ENCODE measurements around the gene SOX10.

Gene SOX10

DNA sequence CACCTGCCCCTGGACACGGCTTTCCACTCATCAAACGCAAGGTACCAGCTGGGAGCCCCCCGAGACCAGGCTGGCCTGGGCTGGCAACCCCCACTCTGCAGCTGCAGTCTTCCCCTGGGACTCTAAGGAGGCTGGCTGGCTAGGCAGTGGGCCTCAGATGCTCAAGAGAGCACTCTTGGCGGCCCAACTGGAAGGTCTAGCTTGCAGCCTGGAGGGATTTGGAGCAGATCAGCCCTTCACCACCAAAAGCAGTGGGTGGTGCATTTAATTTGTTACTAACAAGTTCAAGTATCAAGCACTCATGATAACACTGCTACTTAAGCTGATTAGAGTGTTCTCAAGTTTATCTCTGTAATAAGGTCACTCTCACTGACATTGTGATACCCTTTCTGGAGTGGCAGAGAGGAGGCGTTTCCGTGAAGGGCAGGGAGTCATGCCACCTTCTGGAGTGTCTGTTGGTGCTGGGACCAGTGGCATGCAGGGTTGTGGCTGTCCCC, 52.4 kb downstream of the SOX10 start:
- no peak for DNase-seq (ENCODE audit: low read depth in 2 of 2)

DNA sequence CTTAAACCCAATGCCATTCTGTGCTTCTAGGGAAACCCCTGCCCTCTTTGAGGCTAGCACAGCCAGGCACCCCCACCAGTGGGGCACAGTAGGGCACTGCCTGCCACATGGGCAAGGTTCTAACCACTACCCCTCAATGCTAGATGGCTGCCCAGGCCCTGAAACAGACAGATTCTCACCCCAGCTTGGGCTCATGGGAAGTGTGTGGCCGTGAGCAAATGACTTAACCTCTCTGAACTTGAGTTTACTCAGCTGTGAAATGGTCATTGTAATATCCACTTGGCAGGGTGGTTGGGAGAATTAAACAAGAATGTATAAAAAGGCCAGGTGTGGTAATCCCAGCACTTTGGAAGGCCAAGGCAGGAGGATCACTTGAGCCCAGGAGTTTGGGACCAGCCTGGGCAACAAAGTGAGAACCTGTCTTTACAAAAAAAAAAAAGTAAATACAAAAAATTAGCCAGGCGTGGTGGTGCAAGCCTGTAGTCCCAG, 53.4 kb downstream of the SOX10 start:
- no peak for DNase-seq (ENCODE audit: low read depth in 2 of 2)

DNA sequence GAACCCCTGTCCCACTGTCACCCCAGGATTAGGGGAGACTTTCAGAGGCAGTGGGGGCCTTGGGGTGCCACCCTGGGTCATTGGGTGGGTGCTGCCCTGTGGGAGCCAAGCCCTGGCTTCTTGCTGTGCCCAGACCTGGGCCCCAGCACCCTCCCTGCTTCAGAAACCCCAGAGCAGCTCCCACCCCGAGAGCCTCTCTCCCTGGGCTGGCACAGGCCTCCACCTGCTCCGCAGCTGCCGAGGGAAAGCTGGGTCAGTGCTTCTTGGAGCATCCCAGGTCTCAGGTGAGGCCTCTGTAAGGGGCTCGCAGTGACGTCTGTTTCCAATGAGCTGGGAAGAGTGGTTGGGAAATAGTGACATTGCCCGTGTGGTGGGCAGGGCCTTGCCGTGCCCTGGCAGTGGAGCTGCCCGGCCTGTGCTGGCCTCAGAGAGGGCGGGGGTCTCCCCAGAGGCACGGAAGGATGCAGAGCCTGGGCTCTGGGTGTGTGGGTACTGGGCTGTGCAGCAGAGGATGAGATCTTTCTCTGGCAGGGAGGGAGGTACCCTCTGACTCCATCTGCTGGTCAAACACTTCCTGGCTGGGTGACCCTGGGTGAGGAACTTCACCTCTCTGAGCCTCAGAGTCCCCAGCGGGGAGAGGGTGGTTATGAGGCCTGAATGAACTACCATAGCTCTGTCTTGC, 53.9 kb downstream of the SOX10 start:
- DNase-seq (ENCODE audit: low read depth in 2 of 2), result no peak

DNA sequence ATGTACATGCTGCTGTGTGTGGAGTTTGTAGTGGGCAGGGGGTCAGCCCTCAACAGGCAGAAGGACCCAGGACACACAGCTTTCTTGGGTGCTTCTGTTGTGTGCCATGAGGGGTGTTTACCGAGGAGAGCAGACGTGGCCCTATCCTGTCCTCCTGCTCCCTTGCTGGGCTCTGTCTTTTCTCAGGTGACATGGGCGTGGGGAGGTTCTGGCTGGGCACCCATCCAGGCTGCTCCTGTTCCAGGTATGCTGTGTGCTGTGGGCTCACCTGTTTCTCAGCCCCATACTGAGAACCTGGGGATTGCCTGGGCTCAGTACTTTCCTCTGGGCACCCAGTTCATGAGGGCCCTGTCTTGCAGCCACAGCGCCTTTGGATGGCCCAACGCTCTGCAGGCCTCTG, 55.0 kb downstream of the SOX10 start:
- DNase-seq (ENCODE audit: low read depth in 2 of 2), result no peak

DNA sequence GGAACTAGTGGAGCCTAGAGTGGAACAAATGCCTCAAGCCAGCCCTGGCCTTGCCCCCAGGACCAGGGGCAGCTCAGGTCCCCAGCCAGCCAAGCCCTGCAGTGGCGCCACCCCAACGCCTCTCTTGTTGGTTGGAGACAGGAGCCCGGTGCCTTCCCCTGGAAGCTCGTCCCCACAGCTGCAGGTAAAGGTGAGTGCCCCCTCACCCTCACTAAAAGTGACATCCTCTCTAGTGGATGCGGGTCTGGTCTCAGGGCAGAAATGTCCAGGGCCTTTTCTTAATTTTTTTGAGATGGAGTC, 56.8 kb downstream of the SOX10 start:
- no peak for DNase-seq (ENCODE audit: low read depth in 2 of 2)

DNA sequence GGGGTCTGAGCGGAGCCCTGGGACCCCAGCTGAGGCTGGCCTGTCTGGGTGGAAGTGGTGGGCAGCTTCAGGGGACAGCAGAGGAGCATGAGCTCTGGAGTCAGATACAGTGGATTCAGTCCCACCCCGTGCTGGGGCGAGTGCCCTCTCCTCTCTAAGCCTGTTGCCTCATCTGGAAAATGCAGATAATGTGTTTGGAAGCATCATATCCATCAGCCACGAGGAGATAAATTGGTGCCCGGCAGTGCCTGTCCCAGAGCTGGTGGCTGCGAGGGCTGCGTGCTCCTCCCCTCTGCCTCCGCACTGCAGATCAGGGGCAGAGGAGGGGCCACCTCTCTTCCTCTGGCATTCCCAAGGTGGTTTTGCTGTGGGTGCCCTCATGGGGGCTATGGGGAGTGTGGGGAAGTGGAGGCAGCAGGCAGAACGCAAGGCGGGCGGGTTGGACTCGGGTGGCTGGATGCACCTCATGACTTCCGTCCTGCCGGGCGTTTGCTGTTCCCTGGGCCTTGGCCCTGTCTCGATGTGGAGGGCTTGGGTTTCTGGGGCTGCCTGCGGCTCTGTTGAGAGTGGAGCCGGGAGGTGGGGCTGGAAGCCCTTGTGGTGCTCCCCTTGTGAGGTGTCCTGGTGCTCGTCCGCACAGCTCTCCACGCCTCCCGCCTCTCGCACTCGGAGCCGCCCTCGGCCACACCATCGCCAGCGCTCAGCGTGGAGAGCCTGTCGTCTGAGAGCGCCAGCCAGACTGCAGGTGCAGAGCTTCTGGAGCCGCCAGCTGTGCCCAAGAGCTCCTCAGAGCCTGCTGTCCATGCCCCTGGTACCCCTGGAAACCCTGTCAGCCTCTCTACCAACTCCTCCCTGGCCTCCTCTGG, 57.4 kb downstream of the SOX10 start:
- no peak for DNase-seq (ENCODE audit: low read depth in 2 of 2)

DNA sequence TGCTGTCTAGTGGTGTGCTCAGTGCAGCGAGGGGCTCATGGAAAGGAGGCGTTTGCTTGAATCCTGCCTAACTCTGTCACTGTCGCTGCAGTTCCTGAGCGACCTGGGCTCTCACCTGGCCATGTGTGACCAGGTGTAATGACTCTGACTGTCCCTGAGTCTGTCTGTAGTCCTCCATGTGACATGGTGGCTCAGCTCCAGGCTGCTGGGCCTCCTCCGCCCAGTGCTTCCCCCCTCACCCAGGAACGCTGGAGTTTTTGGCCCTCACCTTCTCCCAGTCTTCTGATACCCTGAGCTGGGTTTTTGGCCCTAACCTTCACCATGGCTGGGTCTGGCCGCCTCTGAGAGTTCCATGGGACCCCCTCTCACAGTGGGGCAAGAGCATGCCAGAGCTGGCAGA, 58.0 kb downstream of the SOX10 start:
- no peak for DNase-seq (ENCODE audit: low read depth in 2 of 2)

DNA sequence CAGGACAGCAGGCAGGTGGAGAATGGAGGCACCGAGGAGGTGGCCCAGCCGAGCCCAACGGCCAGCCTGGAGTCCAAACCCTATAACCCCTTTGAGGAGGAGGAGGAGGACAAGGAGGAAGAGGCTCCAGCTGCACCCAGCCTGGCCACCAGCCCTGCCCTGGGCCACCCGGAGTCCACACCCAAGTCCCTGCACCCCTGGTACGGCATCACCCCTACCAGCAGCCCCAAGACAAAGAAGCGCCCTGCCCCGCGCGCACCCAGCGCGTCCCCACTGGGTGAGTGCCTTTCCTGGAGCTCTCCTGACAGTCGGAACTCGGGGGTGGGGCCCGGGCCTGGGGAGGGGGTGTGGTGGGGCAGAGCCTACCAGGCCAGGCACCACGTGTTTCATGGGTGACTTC, 58.6 kb downstream of the SOX10 start:
- no peak for DNase-seq (ENCODE audit: low read depth in 2 of 2)

DNA sequence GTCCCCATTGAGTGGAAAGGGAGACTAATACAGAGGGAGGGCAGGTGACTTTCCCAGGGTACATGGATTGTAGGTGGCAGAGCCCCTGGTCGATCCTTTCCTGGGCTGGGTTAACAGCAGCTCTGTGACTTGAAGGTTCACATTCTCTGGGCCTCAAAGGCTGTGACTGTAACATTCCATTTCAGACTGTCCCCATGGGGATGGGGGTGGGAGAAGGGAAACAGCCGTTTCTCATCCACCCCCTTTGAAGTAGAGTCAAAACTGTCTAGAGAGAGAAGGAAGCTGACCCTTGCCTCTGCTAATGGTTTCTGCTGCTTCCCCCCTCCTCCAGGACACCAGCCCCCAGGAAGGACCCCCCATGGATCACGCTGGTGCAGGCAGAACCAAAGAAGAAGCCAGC, 59.0 kb downstream of the SOX10 start:
- DNase-seq (ENCODE audit: low read depth in 2 of 2), result no peak

DNA sequence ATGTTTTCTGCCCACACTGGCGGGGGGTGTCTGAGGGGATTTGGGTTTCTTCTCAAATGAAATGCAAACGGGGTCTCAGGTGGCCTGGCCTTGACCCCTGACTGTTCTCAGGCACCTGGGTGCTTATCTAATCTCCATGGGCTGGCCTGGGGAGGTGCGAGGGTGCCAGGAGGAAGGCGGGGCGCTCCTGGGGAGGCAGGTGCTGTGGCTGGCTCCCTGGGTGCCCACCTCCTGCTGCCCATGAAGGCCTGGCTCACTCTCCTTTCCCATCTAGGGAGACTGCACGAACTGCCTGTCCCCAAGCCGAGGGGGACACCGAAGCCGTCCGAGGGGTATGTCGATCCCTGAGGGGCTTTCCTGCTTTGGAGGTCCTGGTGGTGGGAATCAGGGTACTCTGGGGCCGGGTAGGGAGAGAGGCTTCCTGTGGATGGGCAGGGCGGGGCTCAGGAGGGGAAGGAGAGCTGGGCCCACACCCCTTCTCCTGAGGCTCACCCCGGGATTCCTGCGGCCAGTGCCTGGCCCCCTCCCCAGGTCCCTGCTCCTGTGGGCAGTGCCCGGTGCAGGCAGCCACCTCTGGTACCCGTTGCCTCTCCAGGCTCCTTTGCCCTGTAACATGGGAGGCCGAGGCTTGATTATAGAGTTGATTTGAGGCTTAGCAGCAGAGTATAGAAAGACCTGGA, 59.8 kb downstream of the SOX10 start:
- DNase-seq (ENCODE audit: low read depth in 2 of 2), result no peak

DNA sequence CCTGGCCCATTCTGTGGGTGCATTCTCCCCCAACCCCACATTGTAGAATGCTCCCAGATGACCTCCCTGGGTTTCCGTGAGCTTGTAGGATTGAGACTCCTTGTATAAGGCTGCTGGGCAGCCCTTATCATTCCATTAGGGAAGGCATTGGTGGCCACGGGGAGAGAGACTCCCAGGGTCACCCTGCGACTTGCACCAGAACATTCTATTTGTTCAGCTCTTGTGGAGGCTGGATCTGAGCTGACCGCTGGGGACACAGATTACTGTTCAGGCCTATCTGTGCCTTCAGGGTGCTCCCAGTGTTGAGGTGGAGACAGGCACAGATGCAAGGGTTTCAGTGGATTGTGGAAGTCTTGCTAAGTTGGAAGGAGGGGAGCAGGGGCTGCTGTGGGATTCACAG, 60.4 kb downstream of the SOX10 start:
- DNase-seq (ENCODE audit: low read depth in 2 of 2), result no peak
